Measurements from ENCODE around the gene RDM1. TPM values are rescaled to one million over a fixed set of nuclear protein-coding genes. Genes with fewer than 3 reads are reported as not detected.
"Not testable (repeated sequence)": the region's sequence is repeated elsewhere in the genome, so short reads cannot be mapped to it uniquely, and the experiment has no call there.

Gene RDM1
- total RNA-seq, 2 experiments from 2014 or later, result 4.1 to 11.0 TPM

- DNase-seq (ENCODE audit: low spot score), result no peak
- intact Hi-C loops (cut with micrococcal nuclease; ENCODE audit: unreplicated experiment), result no loop called here
- H3K79me2 ChIP-seq (ENCODE audit: insufficient read depth, low read depth, low read length), result no peaks in the 10 kb centered on the region
- BruUV-seq (replicated peaks), result no TSS peak
- H3K4me3 ChIP-seq (ENCODE audit: low read depth, low read length, poor library complexity, severe bottlenecking), result no peak overlapping the region
- POLR2A ChIA-PET, result no interaction called here
- no peak overlapping the region for H3K27ac ChIP-seq (ENCODE audit: low read depth, low read length, poor library complexity, severe bottlenecking)
- H3K4me1 ChIP-seq (ENCODE audit: insufficient read depth, low read length, poor library complexity, severe bottlenecking), result no peaks in the 10 kb centered on the region
- H3K9me3 ChIP-seq (ENCODE audit: low read length), result no peaks in the 10 kb centered on the region
- no peak for TF ChIP-seq EZH2phosphoT487 (IDR thresholded peaks at IDR 0.05; ENCODE audit: borderline replicate concordance, low read depth, low read length)
- TF ChIP-seq CTCF (conservative IDR thresholded peaks at IDR 0.05; ENCODE audit: low read length), result no peak
- H3K9me2 ChIP-seq (ENCODE audit: insufficient read depth, low read length), result no peaks in the 10 kb centered on the region
- CTCF ChIA-PET (ENCODE audit: unreplicated experiment), result no interaction called here
- H3K36me3 ChIP-seq (ENCODE audit: insufficient read depth, low read length), result no peaks in the 10 kb centered on the region
- H4K20me1 ChIP-seq (ENCODE audit: insufficient read depth, low read length), result no peaks in the 10 kb centered on the region
- H3K4me2 ChIP-seq (ENCODE audit: low read length), result no peak overlapping the region
- H2AFZ ChIP-seq (ENCODE audit: low read length), result no peak overlapping the region
Measured at GRCh38 chr17:35900280-35900679, 30.3 kb downstream of the RDM1 start.

- no peak for DNase-seq (ENCODE audit: low spot score)
- no peak overlapping the region for H2AFZ ChIP-seq (ENCODE audit: low read length)
- no peak overlapping the region for H3K4me2 ChIP-seq (ENCODE audit: low read length)
- no TSS peak for BruUV-seq (replicated peaks)
- CTCF ChIA-PET (ENCODE audit: unreplicated experiment), result no interaction called here
- no peaks in the 10 kb centered on the region for H3K4me1 ChIP-seq (ENCODE audit: insufficient read depth, low read length, poor library complexity, severe bottlenecking)
- intact Hi-C loops (cut with micrococcal nuclease; ENCODE audit: unreplicated experiment), result no loop called here
- H3K4me3 ChIP-seq (ENCODE audit: low read depth, low read length, poor library complexity, severe bottlenecking), result no peak overlapping the region
- POLR2A ChIA-PET, result no interaction called here
- no peak for TF ChIP-seq CTCF (conservative IDR thresholded peaks at IDR 0.05; ENCODE audit: low read length)
- TF ChIP-seq EZH2phosphoT487 (IDR thresholded peaks at IDR 0.05; ENCODE audit: borderline replicate concordance, low read depth, low read length), result no peak
- H3K36me3 ChIP-seq (ENCODE audit: insufficient read depth, low read length), result no peaks in the 10 kb centered on the region
- no peaks in the 10 kb centered on the region for H3K9me3 ChIP-seq (ENCODE audit: low read length)
- H4K20me1 ChIP-seq (ENCODE audit: insufficient read depth, low read length), result no peaks in the 10 kb centered on the region
- H3K79me2 ChIP-seq (ENCODE audit: insufficient read depth, low read depth, low read length), result no peaks in the 10 kb centered on the region
- no peaks in the 10 kb centered on the region for H3K9me2 ChIP-seq (ENCODE audit: insufficient read depth, low read length)
- no peak overlapping the region for H3K27ac ChIP-seq (ENCODE audit: low read depth, low read length, poor library complexity, severe bottlenecking)
Measured at GRCh38 chr17:35898283-35899070, 32.1 kb downstream of the RDM1 start.

- BruUV-seq (replicated peaks); H3K4me2 ChIP-seq (ENCODE audit: low read length); H3K9me2 ChIP-seq (ENCODE audit: insufficient read depth, low read length); H3K79me2 ChIP-seq (ENCODE audit: insufficient read depth, low read depth, low read length); H4K20me1 ChIP-seq (ENCODE audit: insufficient read depth, low read length); H2AFZ ChIP-seq (ENCODE audit: low read length); H3K9me3 ChIP-seq (ENCODE audit: low read length); POLR2A ChIA-PET; DNase-seq (ENCODE audit: low spot score); H3K36me3 ChIP-seq (ENCODE audit: insufficient read depth, low read length); H3K4me1 ChIP-seq (ENCODE audit: insufficient read depth, low read length, poor library complexity, severe bottlenecking); intact Hi-C loops (cut with micrococcal nuclease; ENCODE audit: unreplicated experiment); H3K4me3 ChIP-seq (ENCODE audit: low read depth, low read length, poor library complexity, severe bottlenecking); H3K27ac ChIP-seq (ENCODE audit: low read depth, low read length, poor library complexity, severe bottlenecking): not testable (repeated sequence)
- CTCF ChIA-PET (ENCODE audit: unreplicated experiment), result interaction anchor here (0.7 kb wide), 1 partner anchor 27 kb away, joined by 3 read pairs; no protein-coding TSS in a partner anchor
Measured at GRCh38 chr17:35897772-35898171, 32.8 kb downstream of the RDM1 start.
